WTC11 (cell line): ENCODE measurements around the gene PTPRN2. TPM values are rescaled to one million over a fixed set of nuclear protein-coding genes. Genes with fewer than 3 reads are reported as not detected.

Experiments
- ATAC-seq: fragments of 200-7000 bp; cut with Tn5 transposase; 2 replicates; pipeline ENCODE4 v1.10.0; 2021; ENCODE audit warnings: mild to moderate bottlenecking, moderate library complexity
- CTCF ChIA-PET: fragments of 300-600 bp; sonication (Branson Sonifier 250); formaldehyde crosslinking; loops from one replicate; lab custom pipeline; 2021; ENCODE audit warnings: antibody characterized with exemption; lab: Charles Lee
- POLR2A ChIA-PET: fragments of 350-600 bp; sonication (Branson Sonifier 250); formaldehyde crosslinking; loops from one replicate; lab custom pipeline; 2021; ENCODE audit warnings: antibody characterized with exemption; lab: Charles Lee
- DNase-seq: peaks from one replicate; pipeline ENCODE4 v3.0.0; 2021; ENCODE audit warnings: low spot score
- H3K27ac Mint-ChIP-seq: 2 replicates; pipeline ENCODE4 v1.8.0; 2021; ENCODE audit warnings: mixed read lengths
- H3K27me3 Mint-ChIP-seq: 2 replicates; pipeline ENCODE4 v1.8.0; 2021; ENCODE audit warnings: low read depth, mild to moderate bottlenecking, moderate library complexity, mixed read lengths
- H3K36me3 Mint-ChIP-seq: 2 replicates; pipeline ENCODE4 v1.8.0; 2021; ENCODE audit warnings: mixed read lengths
- H3K4me1 Mint-ChIP-seq: 2 replicates; pipeline ENCODE4 v1.8.0; 2022; ENCODE audit warnings: mixed read lengths
- H3K4me3 Mint-ChIP-seq: 2 replicates; pipeline ENCODE4 v1.8.0; 2021; ENCODE audit warnings: mild to moderate bottlenecking, moderate library complexity, mixed read lengths
- H3K9me3 Mint-ChIP-seq: 2 replicates; pipeline ENCODE4 v1.8.0; 2021; ENCODE audit warnings: mixed read lengths
- AR ChIP-seq: fragments of 250-450 bp; sonication (Bioruptor Pico); IDR thresholded peaks from 2 replicates; pipeline ENCODE4 v1.9.0; 2021; ENCODE audit warnings: mild to moderate bottlenecking
- FOXJ3 ChIP-seq: sonication (generic); formaldehyde crosslinking; IDR thresholded peaks from 2 replicates; pipeline ENCODE4 v1.9.0; 2021; ENCODE audit warnings: missing genetic modification reagents, mild to moderate bottlenecking, borderline replicate concordance
- JUN ChIP-seq: sonication (generic); formaldehyde crosslinking; IDR thresholded peaks from 2 replicates; pipeline ENCODE4 v1.8.0; 2023; ENCODE audit warnings: mild to moderate bottlenecking, missing genetic modification reagents
- KAT7 ChIP-seq: sonication (generic); formaldehyde crosslinking; IDR thresholded peaks from 2 replicates; pipeline ENCODE4 v1.8.1; 2023; ENCODE audit warnings: missing genetic modification reagents, mild to moderate bottlenecking, borderline replicate concordance
- MXD4 ChIP-seq: fragments of 250-450 bp; sonication (Bioruptor Pico); IDR thresholded peaks from 2 replicates; pipeline ENCODE4 v1.8.0; 2021; ENCODE audit warnings: mild to moderate bottlenecking, moderate library complexity, borderline replicate concordance
- NR1H2 ChIP-seq: sonication (generic); formaldehyde crosslinking; IDR thresholded peaks from 2 replicates; pipeline ENCODE4 v1.9.0; 2021; ENCODE audit warnings: mild to moderate bottlenecking, moderate library complexity, missing genetic modification reagents
- RORB ChIP-seq: fragments of 250-450 bp; sonication (Bioruptor Pico); IDR thresholded peaks from 2 replicates; pipeline ENCODE4 v1.9.0; 2021; ENCODE audit warnings: mild to moderate bottlenecking
- TEAD4 ChIP-seq: sonication (generic); formaldehyde crosslinking; IDR thresholded peaks from 2 replicates; pipeline ENCODE4 v1.8.0; 2022; ENCODE audit warnings: mild to moderate bottlenecking, missing genetic modification reagents
- ZNF263 ChIP-seq: sonication (generic); formaldehyde crosslinking; IDR thresholded peaks from 2 replicates; pipeline ENCODE4 v1.8.1; 2022; ENCODE audit warnings: low read depth, mild to moderate bottlenecking, moderate library complexity, missing genetic modification reagents
- ZNF317 ChIP-seq: sonication (generic); formaldehyde crosslinking; IDR thresholded peaks from 2 replicates; pipeline ENCODE4 v1.8.1; 2023; ENCODE audit warnings: low read depth, mild to moderate bottlenecking, moderate library complexity, missing genetic modification reagents, borderline replicate concordance
- ZNF512 ChIP-seq: sonication (generic); formaldehyde crosslinking; IDR thresholded peaks from 2 replicates; pipeline ENCODE4 v1.8.1; 2022; ENCODE audit warnings: missing genetic modification reagents, borderline replicate concordance
- ZNF532 ChIP-seq: fragments of 250-450 bp; sonication (Bioruptor Pico); IDR thresholded peaks from 2 replicates; pipeline ENCODE4 v1.9.0; 2021; ENCODE audit warnings: mild to moderate bottlenecking, borderline replicate concordance
- total RNA-seq: library from RNA; stranded (reverse); gene quantifications from 3 replicates; pipeline ENCODE4 v1.2.3, GENCODE V29; 2021
- TF ChIP-seq, protein P1 (sequence below): fragments of 250-450 bp; sonication (Bioruptor Pico); IDR thresholded peaks from 2 replicates; pipeline ENCODE4 v2.1.2; 2022; ENCODE audit warnings: mild to moderate bottlenecking, moderate library complexity

The PTPRN2 gene
- total RNA-seq, 1 experiment from 2014 or later = 4.7 TPM

DNA sequence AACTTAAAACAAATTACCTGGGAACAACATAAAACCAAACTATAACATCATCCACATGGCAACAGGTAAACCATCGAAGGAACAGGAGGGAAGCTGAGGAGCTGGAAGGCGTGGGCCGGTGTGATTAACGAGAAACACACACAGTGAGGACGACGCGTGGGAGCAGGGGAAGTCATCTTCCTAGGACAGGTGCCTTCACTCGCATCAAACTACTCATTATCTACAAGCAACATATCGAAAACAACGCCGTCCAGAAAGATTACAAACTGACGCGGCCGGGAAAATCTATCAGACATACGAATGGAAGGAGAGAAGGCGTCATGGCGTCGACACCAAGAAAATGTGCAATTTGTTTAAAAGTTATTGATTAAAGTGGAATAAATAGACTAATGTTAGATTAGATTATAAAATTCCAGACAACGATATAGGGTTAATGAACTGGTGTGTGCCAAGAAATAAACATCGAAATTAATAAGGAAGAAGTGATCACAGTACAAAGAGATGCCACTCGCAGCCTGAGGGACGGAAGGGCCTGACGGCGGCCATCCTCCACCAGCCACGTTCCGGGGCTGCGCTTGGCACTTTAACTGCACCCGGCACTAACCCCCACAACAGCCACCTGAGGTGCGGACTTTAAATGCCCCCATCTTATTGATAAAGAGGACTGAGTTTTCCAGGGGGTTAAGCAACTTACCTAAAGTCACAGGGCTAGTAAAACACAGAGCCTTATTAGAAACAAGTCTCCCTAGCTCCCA lies 669.1 kb downstream of the PTPRN2 start:
- H3K27ac Mint-ChIP-seq = no peak overlapping the region
- H3K36me3 Mint-ChIP-seq = peaks cover 39% of the 10 kb centered on the region
- peaks cover 61% of the 10 kb centered on the region for H3K9me3 Mint-ChIP-seq
- TF ChIP-seq, protein P1, sequence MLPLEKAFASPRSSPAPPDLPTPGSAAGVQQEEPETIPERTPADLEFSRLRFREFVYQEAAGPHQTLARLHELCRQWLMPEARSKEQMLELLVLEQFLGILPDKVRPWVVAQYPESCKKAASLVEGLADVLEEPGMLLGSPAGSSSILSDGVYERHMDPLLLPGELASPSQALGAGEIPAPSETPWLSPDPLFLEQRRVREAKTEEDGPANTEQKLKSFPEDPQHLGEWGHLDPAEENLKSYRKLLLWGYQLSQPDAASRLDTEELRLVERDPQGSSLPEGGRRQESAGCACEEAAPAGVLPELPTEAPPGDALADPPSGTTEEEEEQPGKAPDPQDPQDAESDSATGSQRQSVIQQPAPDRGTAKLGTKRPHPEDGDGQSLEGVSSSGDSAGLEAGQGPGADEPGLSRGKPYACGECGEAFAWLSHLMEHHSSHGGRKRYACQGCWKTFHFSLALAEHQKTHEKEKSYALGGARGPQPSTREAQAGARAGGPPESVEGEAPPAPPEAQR (CRISPR knock-in tag) = no peak
- TF ChIP-seq RORB (CRISPR knock-in tag) (no peak), AR (CRISPR knock-in tag) (no peak), ZNF263 (CRISPR knock-in tag) (no peak), KAT7 (CRISPR knock-in tag) (no peak), ZNF512 (CRISPR knock-in tag) (no peak), MXD4 (CRISPR knock-in tag) (no peak), JUN (CRISPR knock-in tag) (no peak), TEAD4 (CRISPR knock-in tag) (no peak), ZNF532 (CRISPR knock-in tag) (no peak), NR1H2 (CRISPR knock-in tag) (no peak), FOXJ3 (CRISPR knock-in tag) (no peak), ZNF317 (CRISPR knock-in tag) (no peak)
- H3K27me3 Mint-ChIP-seq = 0 out of 2 replicates have a peak, but pooled peaks cover under 1% of the 10 kb centered on the region
- no peak for ATAC-seq
- DNase-seq = no peak
- ChIA-PET POLR2A (no interaction called here), CTCF (no interaction called here)
- no peaks in the 10 kb centered on the region for H3K4me1 Mint-ChIP-seq
- H3K4me3 Mint-ChIP-seq = no peak overlapping the region
